Endothelial cell (in vitro differentiated cells): ENCODE results near the gene CCDC141. TPM values are rescaled to one million over a fixed set of nuclear protein-coding genes. Genes with fewer than 3 reads are reported as not detected.

ENCODE experiments used
- DNase-seq: peaks from one replicate; pipeline ENCODE4 v3.0.0; 2021; ENCODE audit warnings: low spot score
- H3K27ac Mint-ChIP-seq: one replicate; pipeline ENCODE4 v1.8.0; 2021; ENCODE audit warnings: mixed read lengths, inconsistent platforms; ENCODE audit not compliant: unreplicated experiment
- H3K27me3 Mint-ChIP-seq: one replicate; pipeline ENCODE4 v1.8.0; 2021; ENCODE audit warnings: mild to moderate bottlenecking, moderate library complexity, mixed read lengths, inconsistent platforms; ENCODE audit not compliant: unreplicated experiment
- H3K36me3 Mint-ChIP-seq: one replicate; pipeline ENCODE4 v1.8.0; 2021; ENCODE audit warnings: mild to moderate bottlenecking, low read depth, mixed read lengths, inconsistent platforms; ENCODE audit not compliant: unreplicated experiment
- H3K4me1 Mint-ChIP-seq: one replicate; pipeline ENCODE4 v1.8.0; 2021; ENCODE audit warnings: mild to moderate bottlenecking, mixed read lengths, inconsistent platforms; ENCODE audit not compliant: unreplicated experiment
- H3K4me3 Mint-ChIP-seq: one replicate; pipeline ENCODE4 v1.8.0; 2021; ENCODE audit warnings: mild to moderate bottlenecking, mixed read lengths, inconsistent platforms; ENCODE audit not compliant: unreplicated experiment
- H3K9me3 Mint-ChIP-seq: one replicate; pipeline ENCODE4 v1.8.0; 2021; ENCODE audit warnings: mixed read lengths, inconsistent platforms; ENCODE audit not compliant: unreplicated experiment
- CTCF ChIP-seq: fragments of 200-600 bp; sonication (generic); IDR thresholded peaks from one replicate; pipeline ENCODE4 v1.5.0; 2021; ENCODE audit warnings: antibody characterized with exemption; ENCODE audit not compliant: unreplicated experiment
- total RNA-seq: library from RNA; stranded (reverse); fragmentation: NEBNext Ultra II Directional; extraction: Animal tissue kit (Norgen Biotek cat#: 25700); gene quantifications from one replicate; pipeline ENCODE4 v1.2.1, GENCODE V29; 2021; ENCODE audit not compliant: unreplicated experiment

CCDC141 gene
- total RNA-seq, 1 donor from 2014 or later = 0.67 TPM

DNA sequence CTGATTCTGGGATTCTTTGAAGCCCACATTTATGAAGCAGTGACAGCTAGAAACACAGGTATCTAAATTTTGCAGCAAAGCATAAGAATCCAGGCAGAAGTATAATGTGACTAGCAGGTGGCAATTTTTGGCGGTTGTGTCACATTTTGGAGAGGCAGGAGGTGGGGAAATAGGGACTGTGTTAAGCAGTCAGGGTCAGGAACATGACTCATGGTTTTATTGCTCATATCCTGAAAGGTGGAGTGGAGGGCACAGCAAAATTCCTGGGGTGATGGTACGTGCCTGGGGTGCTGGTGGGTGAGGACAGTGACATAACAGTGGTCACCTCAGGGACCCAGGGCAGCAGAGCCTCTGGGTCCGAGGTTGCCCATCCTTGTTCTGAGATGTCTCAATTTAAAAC lies 179.2 kb downstream of the CCDC141 start:
- Mint-ChIP-seq H3K9me3 (no peaks in the 10 kb centered on the region), H3K4me3 (no peak overlapping the region), H3K27me3 (peaks cover 2% of the 10 kb centered on the region), H3K27ac (no peak overlapping the region), H3K36me3 (no peaks in the 10 kb centered on the region), H3K4me1 (peaks cover 5% of the 10 kb centered on the region)
- no peak for DNase-seq
- no peak for TF ChIP-seq CTCF

DNA sequence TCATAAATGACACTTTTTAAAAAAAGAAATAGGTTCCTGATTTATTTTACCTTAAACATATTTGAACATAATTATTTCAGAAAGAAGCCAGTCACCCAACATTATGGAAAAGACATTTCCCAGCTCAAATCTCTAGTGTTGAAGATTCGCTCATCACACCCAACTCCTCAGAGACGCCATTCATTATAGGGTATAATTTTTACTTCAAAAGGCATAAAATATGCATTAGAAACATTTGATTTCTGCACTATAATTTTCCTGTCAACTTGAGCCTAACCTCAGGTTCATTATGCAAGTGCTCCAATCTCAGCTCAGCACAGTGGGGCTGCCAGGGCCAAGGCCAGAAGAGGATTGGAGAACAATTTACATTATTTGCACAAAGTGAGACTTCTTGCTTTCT lies 183.9 kb downstream of the CCDC141 start:
- TF ChIP-seq CTCF = no peak
- DNase-seq = no peak
- H3K9me3 Mint-ChIP-seq = no peaks in the 10 kb centered on the region
- H3K36me3 Mint-ChIP-seq = no peaks in the 10 kb centered on the region
- no peaks in the 10 kb centered on the region for H3K27me3 Mint-ChIP-seq
- H3K4me1 Mint-ChIP-seq = peaks cover 6% of the 10 kb centered on the region
- no peak overlapping the region for H3K4me3 Mint-ChIP-seq
- H3K27ac Mint-ChIP-seq = no peak overlapping the region

GRCh38 chr2:178865146-178865936 lies 184.6 kb downstream of the CCDC141 start:
- Mint-ChIP-seq H3K4me3 (no peak overlapping the region), H3K27ac (no peak overlapping the region), H3K36me3 (no peaks in the 10 kb centered on the region), H3K4me1 (peaks cover 6% of the 10 kb centered on the region), H3K9me3 (no peaks in the 10 kb centered on the region), H3K27me3 (no peaks in the 10 kb centered on the region)
- no peak for TF ChIP-seq CTCF
- DNase-seq = no peak

DNA sequence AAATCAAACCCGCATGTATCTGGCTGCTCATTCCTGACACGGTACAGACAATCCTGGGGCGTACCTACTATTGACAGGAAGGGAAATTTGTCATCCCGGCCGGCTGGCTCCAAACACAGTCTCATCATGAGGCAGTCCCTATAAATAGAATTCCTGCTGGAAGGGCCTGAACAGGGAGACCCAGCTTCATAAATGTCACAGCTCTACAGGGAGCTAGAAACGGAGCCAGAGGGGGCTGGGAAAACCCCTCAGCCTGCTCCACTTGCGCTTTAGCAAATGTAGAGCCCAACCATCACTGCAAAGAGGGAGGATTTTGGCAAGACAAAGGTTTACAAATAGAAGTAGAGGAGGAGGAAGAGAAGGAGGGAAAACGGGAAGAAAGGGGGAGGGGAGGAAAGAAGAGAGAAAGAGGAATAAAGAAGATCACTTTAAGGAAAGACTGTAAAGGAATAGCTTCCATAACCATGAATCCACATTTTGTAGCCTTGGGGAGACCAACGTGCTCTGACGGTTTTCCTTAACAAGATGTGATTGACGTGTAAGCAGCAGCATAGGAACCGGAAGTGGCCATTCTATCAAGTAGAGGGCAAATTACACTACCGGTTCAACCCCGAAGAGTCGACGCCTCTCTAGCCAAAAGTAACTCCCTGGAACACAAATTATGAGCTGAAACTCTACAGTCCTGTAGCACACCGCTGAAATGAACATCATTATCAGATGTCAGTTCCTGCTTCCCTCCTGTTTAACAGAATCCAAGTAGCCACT lies 185.9 kb downstream of the CCDC141 start:
- TF ChIP-seq CTCF = no peak
- H3K27me3 Mint-ChIP-seq = no peaks in the 10 kb centered on the region
- H3K4me1 Mint-ChIP-seq = peaks cover 6% of the 10 kb centered on the region
- no peaks in the 10 kb centered on the region for H3K9me3 Mint-ChIP-seq
- H3K36me3 Mint-ChIP-seq = no peaks in the 10 kb centered on the region
- no peak overlapping the region for H3K27ac Mint-ChIP-seq
- H3K4me3 Mint-ChIP-seq = no peak overlapping the region
- DNase-seq = no peak
